Keratinocyte (primary cell): ENCODE data around the gene PIP4K2A.

ENCODE experiments used
- CTCF ChIP-seq, 3 experiments: IDR thresholded peaks in 1 of 3; conservative IDR thresholded peaks in 1 of 3; optimal IDR thresholded peaks in 1 of 3; 2 replicates in 2 of 3; 3 replicates in 1 of 3; pipeline versions ENCODE3 to v1.5.1; 2011; ENCODE audit warnings: low read length in 3 of 3, mild to moderate bottlenecking in 3 of 3, moderate library complexity in 2 of 3, control low read depth in 1 of 3, inconsistent platforms in 1 of 3; ENCODE audit not compliant: insufficient read depth in 2 of 3; ENCODE audit errors: extremely low read depth in 1 of 3
- EZH2 ChIP-seq: IDR thresholded peaks from one replicate; pipeline ENCODE4 v1.6.1; 2012; ENCODE audit warnings: inconsistent platforms, mild to moderate bottlenecking, low read length, moderate library complexity

- TF ChIP-seq CTCF (optimal IDR thresholded peaks at IDR 0.05 in 1 of 3, IDR thresholded peaks at IDR 0.05 in 1 of 3, conservative IDR thresholded peaks at IDR 0.05 in 1 of 3; ENCODE audit: extremely low read depth in 1 of 3, insufficient read depth in 2 of 3, low read length in 3 of 3) (no peak), EZH2 (no peak)
These were observed 227.9 kb downstream of the PIP4K2A start for GRCh38 chr10:22486431-22486830.
